ENCODE measurements around the gene HEATR1. TPM values are rescaled to one million over a fixed set of nuclear protein-coding genes. Genes with fewer than 3 reads are reported as not detected.
"Not testable (repeated sequence)": the region's sequence is repeated elsewhere in the genome, so short reads cannot be mapped to it uniquely, and the experiment has no call there.

Gene HEATR1
- total RNA-seq, 1 donor from 2014 or later = 34.0 TPM

DNA sequence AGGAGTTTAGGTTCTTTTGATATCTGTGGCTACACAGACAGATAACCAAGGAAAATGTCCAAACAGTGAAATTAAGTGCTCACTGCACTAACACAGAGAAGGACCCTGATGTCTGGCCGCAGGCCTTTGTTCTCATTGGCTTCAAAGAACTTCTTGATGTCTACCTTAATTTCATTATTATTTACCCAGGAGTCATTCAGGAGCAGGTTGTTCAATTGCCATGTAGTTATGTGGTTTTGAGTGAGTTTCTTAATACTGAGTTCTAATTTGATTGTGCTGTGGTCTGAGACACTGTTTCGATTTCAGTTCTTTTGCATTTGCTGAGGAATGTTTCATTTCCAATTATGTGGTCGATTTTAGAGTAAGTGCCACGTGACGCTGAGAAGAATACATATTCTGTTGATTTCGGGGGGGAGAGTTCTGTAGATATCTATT lies 95.7 kb downstream of the HEATR1 start:
- DNase-seq = no peak

DNA sequence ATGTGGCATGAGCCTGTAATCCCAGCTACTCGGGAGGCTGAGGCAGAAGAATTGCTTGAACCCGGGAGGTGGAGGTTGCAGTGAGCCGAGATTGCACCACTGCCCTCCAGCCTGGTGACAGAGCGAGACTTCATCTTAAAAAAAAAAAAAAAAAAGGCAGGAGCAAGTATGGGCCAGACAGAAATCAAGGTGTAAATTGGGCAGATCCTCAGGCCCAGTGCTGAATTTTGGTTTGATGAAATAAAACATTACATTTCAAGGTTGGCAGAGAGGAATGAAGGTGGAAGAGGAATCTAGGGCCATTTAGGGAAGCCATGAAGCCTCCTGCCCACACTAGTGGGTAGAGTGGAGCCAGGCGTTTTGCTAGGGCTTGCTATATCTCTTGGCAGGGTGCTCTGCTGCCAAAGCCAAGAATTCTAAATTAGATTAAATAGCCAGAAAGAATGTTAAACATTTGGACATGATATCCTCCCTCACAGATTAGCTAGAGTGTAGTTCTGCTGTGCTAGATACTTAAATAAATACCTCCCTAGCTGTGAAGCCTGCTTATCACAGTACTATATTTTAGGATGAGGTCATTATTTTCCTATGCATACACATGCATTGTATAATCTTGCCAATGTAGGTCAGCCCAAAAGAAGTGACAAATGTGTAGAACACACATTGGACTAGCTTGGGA lies 97.2 kb downstream of the HEATR1 start:
- peak; percentile 68 for DNase-seq

DNA sequence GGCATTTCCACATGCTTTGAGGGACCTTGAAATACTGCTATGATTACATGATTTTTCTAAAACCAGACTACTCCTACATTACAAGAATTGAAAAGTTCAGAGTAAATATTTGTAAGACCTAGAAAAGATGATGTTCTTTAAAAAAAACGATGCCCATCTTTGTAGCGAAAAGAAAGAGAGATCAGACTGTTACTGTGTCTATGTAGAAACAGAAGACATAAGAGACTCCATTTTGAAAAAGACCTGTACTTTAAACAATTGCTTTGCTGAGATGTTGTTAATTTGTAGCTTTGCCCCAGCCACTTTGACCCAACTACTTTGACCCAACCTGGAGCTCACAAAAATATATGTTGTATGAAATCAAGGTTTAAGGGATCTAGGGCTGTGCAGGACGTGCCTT lies 100.0 kb downstream of the HEATR1 start:
- not testable (repeated sequence) for DNase-seq

DNA sequence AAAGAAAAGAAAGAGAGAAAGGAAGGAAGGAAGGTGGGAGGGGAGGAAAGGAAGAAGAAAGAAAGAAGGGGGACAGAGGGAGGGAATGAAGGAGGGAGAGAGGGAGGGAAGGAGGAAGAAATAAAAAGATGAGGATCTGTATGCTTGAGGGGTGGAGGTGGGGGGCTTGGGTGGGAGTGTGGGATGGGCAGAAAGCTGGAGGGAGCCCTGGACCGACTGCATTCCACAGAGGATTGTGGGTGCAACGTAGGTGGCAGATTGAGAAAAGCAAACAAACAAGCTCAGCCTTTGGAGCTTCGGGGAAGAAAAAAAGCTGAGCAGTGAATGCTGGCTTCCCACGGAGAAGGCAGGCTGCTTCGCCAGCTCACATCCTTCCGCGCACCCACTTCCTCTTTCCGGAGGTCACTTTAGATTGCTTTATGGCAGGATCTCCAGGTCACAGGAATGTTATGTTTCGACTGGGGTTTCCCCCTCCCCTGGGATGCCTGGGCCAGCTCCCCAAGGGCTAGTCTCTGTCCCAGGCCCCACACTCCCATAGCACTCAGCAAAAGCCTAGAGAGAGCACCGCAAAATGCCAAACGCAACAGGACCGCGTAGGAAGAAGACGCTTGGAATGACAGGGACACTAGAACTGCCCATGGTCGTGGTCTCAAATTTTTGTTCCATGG lies 101.2 kb downstream of the HEATR1 start:
- peak; percentile 58 for DNase-seq

DNA sequence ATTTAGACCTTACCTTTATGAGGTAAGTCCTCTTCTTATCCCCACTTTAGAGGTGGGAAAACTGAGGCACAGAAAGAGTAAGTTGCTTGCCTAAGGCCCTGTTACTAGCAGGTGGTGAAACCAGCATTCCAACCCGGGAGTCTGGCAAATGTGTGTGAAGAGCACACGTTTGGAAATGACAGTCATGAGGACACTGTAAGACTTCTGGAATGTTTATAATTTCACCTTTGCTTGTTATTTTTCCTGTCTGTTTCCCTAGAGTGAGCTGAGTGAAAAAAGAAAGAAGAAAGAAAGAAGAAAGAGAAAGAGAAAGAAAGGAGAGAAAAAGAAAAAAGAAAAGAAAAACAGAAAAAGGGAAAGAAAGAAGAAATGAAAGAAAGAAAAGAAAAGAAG lies 101.7 kb downstream of the HEATR1 start:
- no peak for DNase-seq

DNA sequence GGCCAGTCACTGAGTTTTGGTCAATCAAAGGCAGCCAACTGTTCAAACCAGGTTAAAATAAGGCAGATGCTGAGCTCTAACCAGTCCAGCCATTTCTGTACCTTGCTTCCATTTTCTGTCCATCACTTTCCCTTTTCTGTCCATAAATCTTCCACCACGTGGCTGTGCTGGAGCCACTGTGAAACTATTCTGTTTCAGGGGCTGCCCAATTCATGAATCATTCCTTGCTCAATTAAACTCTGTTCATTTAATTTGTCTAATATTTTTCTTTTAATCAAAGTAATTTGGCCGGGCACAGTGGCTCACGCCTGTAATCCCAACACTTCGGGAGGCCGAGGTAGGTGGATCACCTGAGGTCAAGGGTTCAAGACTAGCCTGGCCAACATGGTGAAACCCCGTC lies 103.2 kb downstream of the HEATR1 start:
- no peak for DNase-seq

Other genes starting within 250 kb of the HEATR1 start
- 1.4 TPM for gene EDARADD, start 210.2 kb downstream of the HEATR1 start, total RNA-seq
- gene LGALS8, start 80.5 kb downstream of the HEATR1 start, total RNA-seq = 38.5 TPM
- 1,156 TPM for gene ACTN2, start 82.0 kb upstream of the HEATR1 start, total RNA-seq
- 39.7 TPM for gene MTR, start 190.8 kb upstream of the HEATR1 start, total RNA-seq